NCI-H774 (cell line): ENCODE measurements around the gene ACADS.

ENCODE experiments used
- DNase-seq: peaks from one replicate; lab custom pipeline; 2025; lab: John Stamatoyannopoulos, UW

Gene ACADS, protein sequence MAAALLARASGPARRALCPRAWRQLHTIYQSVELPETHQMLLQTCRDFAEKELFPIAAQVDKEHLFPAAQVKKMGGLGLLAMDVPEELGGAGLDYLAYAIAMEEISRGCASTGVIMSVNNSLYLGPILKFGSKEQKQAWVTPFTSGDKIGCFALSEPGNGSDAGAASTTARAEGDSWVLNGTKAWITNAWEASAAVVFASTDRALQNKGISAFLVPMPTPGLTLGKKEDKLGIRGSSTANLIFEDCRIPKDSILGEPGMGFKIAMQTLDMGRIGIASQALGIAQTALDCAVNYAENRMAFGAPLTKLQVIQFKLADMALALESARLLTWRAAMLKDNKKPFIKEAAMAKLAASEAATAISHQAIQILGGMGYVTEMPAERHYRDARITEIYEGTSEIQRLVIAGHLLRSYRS

GRCh38 chr12:120725659-120726509 is at the start of gene ACADS:
ACADS (plus strand) TSS chr12:120725826; CDS start chr12:120725886, 60 bp downstream.
- peak; percentile 92 for DNase-seq

- DNase-seq: no peak
Observed at GRCh38 chr12:120677765-120678473, 47.7 kb upstream of the ACADS start.

- no peak for DNase-seq
Observed at GRCh38 chr12:120678572-120678971, 47.1 kb upstream of the ACADS start.

- no peak for DNase-seq
Observed at GRCh38 chr12:120680165-120680738, 45.4 kb upstream of the ACADS start.

- DNase-seq: no peak
Observed at GRCh38 chr12:120684523-120684932, 41.1 kb upstream of the ACADS start.

DNA sequence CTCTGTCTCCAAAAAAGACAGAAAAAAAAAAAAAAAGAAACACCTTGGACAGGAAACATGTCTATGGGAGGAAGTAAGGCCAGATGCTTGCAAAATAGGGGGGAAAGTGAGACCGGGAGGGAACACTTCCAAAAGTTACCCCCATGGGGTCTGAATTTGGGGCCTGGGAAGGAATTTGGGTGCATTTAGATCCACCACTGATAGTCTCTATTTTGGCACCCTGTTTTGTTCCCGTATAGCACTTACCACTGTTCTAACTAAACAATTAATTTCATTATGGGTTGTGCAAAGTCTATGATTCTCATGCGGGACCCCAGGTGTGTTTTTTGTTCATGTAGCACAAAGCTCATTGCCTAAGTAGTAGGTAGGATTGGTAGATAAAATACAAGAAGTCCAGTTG is 40.1 kb upstream of the ACADS start:
- DNase-seq: no peak

DNA sequence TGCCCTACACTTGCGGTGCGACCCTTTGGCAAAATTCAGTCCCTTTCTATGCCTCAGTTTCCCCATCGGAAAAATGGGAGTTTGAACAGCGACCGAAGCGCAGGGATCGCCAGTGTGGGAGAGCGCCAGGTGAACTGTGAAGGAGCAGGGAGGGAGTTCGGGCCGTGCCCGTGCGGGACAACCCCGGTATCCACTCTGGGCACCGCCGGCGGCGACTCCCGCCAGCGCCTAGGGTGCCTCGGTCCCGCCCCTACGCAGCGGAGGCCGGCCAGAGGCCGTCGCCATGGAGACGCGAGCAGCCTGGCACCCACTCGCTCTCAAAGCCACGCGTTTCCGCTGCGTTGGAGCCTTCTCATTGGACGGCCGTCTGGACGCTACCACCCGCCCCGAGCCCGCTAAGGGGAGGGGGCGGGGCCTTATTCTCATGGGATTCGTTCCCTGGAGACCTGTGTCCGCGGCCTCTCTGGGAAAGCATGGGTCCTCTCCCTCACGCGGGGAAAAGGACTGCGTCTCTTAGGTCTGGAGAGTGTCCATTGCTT is 39.4 kb upstream of the ACADS start:
- DNase-seq: peak; percentile 100

DNA sequence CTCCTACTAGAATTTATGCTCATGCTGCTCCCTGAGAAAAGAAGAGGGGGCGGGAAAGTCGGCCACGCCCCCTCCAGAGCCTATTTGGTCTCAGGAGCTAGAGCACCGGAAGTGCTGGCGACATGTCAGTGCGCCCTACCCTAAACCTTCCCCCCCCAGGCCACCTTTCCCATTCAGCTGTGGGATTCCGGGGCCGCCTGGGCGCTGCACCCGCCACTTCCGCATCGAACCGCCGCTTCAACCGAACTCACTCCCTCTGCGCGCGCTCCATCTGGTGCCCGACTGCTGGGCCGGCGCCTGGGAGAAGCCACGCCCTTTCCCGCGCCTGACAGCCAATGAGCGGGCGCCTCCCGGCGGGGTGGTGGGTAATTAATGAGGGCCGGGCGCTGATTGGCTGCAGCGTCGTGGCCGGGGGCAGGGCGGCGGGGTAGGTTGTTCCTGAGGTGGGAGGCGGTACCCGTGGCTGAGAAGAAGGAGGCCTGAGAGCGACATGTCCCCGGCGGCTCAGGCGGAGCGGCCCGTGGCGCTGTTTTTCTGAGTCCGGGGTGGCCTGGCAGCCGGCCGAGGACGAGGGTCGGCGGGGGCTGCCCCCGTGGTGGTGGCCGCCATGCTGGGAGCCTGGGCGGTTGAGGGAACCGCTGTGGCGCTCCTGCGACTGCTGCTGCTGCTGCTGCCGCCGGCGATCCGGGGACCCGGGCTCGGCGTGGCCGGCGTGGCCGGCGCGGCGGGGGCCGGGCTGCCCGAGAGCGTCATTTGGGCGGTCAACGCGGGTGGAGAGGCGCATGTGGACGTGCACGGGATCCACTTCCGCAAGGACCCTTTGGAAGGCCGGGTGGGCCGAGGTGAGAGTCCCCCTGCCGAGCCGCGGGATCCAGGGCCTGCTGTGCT is 38.7 kb upstream of the ACADS start, which contains the start of gene MLEC:
Gene MLEC (plus strand): TSS at position 460 of the 888 bp plus-strand sequence. CDS start 148 bp downstream, at position 608.
- DNase-seq: peak; percentile 98

DNA sequence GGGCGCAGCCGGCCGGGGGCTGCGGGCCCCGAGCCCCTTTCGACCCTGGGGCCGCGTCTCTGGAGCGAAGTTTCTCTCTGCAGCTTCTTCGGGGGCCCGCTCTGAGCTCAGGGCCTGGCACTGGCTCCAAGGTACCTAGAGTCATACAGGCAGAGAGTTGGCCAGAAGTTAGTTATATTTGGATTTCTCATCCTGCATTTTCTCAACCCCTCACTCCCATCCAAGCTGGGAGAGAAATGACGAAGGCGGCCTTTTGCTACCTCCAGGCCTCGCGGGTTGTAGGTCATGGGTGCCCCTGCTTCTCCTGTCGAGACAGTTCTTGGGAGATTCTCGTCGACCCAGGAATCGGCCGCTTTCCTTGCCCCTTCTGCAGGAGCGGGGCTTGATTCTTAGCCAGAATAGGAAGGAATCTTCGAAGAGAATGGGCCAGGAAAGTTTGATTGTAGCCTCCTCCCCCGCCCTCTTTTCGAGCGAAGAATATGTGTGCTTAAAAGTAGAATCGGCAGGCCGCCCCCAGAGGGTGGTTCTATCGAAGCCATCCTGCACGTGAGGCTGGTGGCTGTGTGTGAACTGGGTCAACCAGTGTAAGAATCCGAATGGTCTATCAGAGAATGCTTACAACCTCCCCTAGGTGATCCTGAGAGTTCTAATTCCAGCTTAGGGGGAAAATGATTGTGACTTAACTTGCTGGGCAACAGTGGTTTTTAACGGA is 37.9 kb upstream of the ACADS start:
- DNase-seq: no peak

DNA sequence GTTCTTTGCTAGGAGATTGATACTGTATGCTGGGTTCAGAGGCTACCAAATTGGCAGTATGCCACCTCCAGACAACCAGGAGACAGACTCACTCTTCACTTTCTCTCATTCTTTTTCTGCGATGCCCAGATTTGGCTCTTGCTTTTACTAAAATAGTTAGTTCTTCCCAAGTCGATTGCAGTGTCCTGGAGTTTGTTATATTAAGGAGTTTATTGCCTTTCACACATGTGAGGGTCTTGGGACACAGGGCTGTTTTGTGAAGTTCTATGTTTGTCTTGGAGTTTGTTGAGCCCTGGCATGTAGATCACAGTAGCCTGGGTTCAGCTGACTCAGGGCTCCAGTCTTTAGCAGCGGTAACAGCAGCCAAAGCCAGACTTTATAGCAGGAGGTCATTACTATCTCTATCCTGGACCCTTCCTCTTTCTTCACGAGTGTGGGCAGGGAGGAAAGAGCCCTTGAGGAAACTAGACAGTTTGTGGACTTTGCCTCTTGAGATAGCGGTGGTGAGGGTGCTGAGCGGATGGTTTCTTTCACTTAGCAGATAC is 37.0 kb upstream of the ACADS start:
- no peak for DNase-seq

DNA sequence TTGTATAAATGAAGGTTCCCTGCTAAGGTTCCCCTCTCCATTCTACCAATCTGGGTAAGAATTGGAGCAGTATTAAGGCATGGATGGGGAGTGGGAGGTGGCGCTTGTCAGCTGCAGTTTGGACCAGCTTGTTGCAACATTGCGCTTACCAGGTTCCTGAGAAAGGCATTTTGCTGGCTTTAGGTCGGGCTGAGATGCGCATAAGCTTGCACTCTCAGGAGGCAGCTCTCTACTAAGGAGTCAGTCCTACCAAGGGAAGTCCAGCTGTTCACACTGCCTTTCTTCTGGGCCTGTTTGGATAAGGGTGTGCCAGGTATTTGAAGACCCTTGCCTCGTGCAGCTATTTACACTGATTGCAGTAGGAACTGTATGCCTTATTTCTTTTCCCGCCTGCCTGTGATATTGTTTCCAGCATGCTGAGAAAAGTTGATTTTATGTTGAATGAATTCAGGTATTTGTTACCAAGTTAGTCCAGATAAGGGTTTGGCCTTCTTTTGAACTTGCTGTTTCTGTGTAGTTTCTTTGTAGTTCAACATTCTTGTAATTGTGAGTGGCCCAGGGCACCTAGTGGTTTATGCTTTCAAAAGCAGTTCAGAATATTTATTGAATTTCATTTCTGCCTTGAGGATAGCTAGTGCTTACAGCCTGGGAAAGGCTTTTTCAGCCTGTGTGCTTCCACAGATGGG is 36.1 kb upstream of the ACADS start:
- no peak for DNase-seq

GRCh38 chr12:120690083-120690450 is 35.6 kb upstream of the ACADS start:
- DNase-seq: no peak

DNA sequence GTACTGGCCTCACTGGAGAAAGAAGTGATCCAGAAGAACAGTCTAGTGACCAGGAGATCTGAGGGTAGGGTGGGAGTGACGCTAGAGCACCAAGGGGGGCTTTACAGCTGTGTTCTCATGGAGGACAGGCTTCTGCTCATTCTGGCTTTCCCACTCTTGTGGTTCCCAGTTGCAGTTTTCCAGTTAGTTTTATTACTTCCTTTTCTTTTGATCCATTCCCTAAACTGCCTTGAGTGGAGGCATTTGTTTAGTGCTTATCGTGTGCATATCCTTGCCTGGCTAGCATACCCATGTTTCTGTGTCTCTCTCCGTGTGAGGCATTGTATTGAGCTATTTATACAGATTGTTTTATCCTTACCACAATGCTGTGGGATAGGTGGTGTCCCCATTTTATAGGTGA is 34.6 kb upstream of the ACADS start:
- DNase-seq: no peak

- no peak for DNase-seq
Observed at GRCh38 chr12:120692524-120693033, 33.0 kb upstream of the ACADS start.

- DNase-seq: no peak
Observed at GRCh38 chr12:120693848-120694247, 31.8 kb upstream of the ACADS start.

DNA sequence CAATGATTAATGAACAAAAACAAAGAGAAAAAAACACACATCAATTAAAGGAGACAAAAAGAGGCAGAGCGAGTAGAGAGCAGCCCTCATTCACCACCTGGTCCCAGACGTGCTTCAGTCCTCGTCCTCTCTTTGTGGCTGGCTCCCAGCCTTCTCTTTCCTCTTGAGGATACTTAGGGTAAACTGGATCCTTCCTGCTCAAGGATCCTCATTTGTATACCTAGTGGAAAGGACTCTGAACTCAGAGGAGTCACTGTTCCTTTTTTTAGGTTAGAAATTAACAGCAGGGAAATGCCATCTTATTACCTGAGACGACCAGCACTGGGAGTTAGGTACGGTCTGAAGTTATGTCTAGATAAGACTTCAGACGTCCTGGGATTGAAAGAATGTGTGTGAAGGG is 29.0 kb upstream of the ACADS start:
- no peak for DNase-seq

GRCh38 chr12:120697344-120697743 is 28.3 kb upstream of the ACADS start:
- no peak for DNase-seq

GRCh38 chr12:120698665-120699064 is 27.0 kb upstream of the ACADS start:
- DNase-seq: no peak

GRCh38 chr12:120699553-120699952 is 26.1 kb upstream of the ACADS start:
- DNase-seq: no peak
